K562 (cell line): ENCODE measurements around the gene PPP1R13L. TPM values are rescaled to one million over a fixed set of nuclear protein-coding genes. Genes with fewer than 3 reads are reported as not detected.
A peak's percentile ranks its signal among the peaks of the same experiment; 100 is the strongest.

Experiments
- BRD4 ChIP-seq: fragments of 200-600 bp; sonication (generic); IDR thresholded peaks from 2 replicates; pipeline ENCODE4 v1.6.1; 2017; ENCODE audit warnings: inconsistent platforms
- FOXP4 ChIP-seq: sonication (generic); formaldehyde crosslinking; IDR thresholded peaks from 2 replicates; pipeline ENCODE4 v1.8.0; 2022; ENCODE audit warnings: mild to moderate bottlenecking, missing genetic modification reagents, borderline replicate concordance
- HNRNPH1 ChIP-seq: fragments of 200-400 bp; formaldehyde crosslinking; optimal IDR thresholded peaks from 2 replicates; pipeline ENCODE3; 2017; ENCODE audit warnings: low read depth, mild to moderate bottlenecking, low read length, moderate library complexity
- KAT2B ChIP-seq: IDR thresholded peaks from one replicate; pipeline ENCODE4 v1.6.1; 2012; ENCODE audit warnings: low read depth, mild to moderate bottlenecking, control low read depth, inconsistent platforms, low read length, moderate library complexity
- MTA1 ChIP-seq: fragments of 450-650 bp; IDR thresholded peaks from 2 replicates; pipeline ENCODE4 v1.6.1; 2017; ENCODE audit warnings: borderline replicate concordance
- MYNN ChIP-seq, 2 experiments: sonication (generic); formaldehyde crosslinking in 1 of 2; IDR thresholded peaks; 2 replicates each; pipeline versions ENCODE4 v1.5.0 to v1.6.1; 2016 to 2020; ENCODE audit warnings: antibody characterized with exemption in 1 of 2, missing genetic modification reagents in 1 of 2
- SAFB2 ChIP-seq: fragments of 200-400 bp; formaldehyde crosslinking; IDR thresholded peaks from 2 replicates; pipeline ENCODE4 v1.6.1; 2018; ENCODE audit warnings: borderline replicate concordance, low read length, low read depth, moderate library complexity; ENCODE audit not compliant: severe bottlenecking
- SP1 ChIP-seq: sonication (generic); formaldehyde crosslinking; IDR thresholded peaks from 2 replicates; pipeline ENCODE4 v1.8.1; 2022; ENCODE audit warnings: mild to moderate bottlenecking, missing genetic modification reagents
- USF2 ChIP-seq: sonication (generic); formaldehyde crosslinking; IDR thresholded peaks from 2 replicates; pipeline ENCODE4 v1.5.0; 2020; ENCODE audit warnings: missing genetic modification reagents
- ZNF444 ChIP-seq: fragments of 250-450 bp; sonication (Bioruptor Pico); IDR thresholded peaks from 2 replicates; pipeline ENCODE4 v1.4.0; 2020; ENCODE audit warnings: mild to moderate bottlenecking, moderate library complexity
- ZNF561 ChIP-seq: fragments of 450-650 bp; formaldehyde crosslinking; conservative IDR thresholded peaks from 2 replicates; pipeline ENCODE4 v1.4.0; 2020; ENCODE audit warnings: mild to moderate bottlenecking, moderate library complexity
- polyA plus RNA-seq, 8 experiments: library from polyadenylated mRNA; depleted of rRNA in 4 of 8; stranded (reverse) in 5 of 8; unstranded in 3 of 8; fragments of >200 nt; fragmentation: Nextera tagmentation in 2 of 8; fragmentation: Illumina TruSeq in 1 of 8; extraction: Ambion mirVana in 2 of 8; extraction: Trizol in 1 of 8; gene quantifications; 2 replicates each; pipeline versions ENCODE4 v1.2.1 to v1.2.3, GENCODE V29; 2011 to 2014; ENCODE audit warnings: inconsistent platforms in 1 of 8, missing spikeins in 1 of 8
- total RNA-seq, 7 experiments: library from RNA; depleted of rRNA in 6 of 7; stranded (reverse); fragments of >200 nt in 6 of 7; fragmentation: Illumina TruSeq in 2 of 7; extraction: Trizol in 2 of 7; gene quantifications; 2 replicates each; pipeline versions ENCODE4 v1.2.1 to v1.2.3, GENCODE V29; 2011 to 2021; ENCODE audit warnings: low replicate concordance in 1 of 7
- TF ChIP-seq, protein P1 (sequence below): fragments of 450-650 bp; IDR thresholded peaks from 2 replicates; pipeline ENCODE4 v1.6.1; 2016; ENCODE audit warnings: antibody characterized with exemption
- TF ChIP-seq, protein P2 (sequence below): sonication (generic); formaldehyde crosslinking; IDR thresholded peaks from 2 replicates; pipeline ENCODE4 v1.8.1; 2022; ENCODE audit warnings: missing genetic modification reagents
- TF ChIP-seq, protein P3 (sequence below), 3 experiments: fragments of 200-800 bp in 1 of 3; fragments of 250-450 bp in 1 of 3; fragments of 450-650 bp in 1 of 3; sonication (Bioruptor Pico) in 1 of 3; sonication (Bioruptor generic) in 1 of 3; formaldehyde crosslinking in 1 of 3; IDR thresholded peaks; 2 replicates each; pipeline versions ENCODE4 v1.6.1 to v1.8.0; 2016 to 2022; ENCODE audit warnings: mild to moderate bottlenecking in 2 of 3, missing genetic modification characterization in 2 of 3, missing compliant biosample characterization in 1 of 3, moderate library complexity in 1 of 3

Gene PPP1R13L
- total and polyA plus RNA-seq, 9 of the 15 experiments (the other 6 are each of a cell fraction or from before 2014, with no cell fraction given) = 0.32 to 6.7 (median 2.0) TPM

DNA sequence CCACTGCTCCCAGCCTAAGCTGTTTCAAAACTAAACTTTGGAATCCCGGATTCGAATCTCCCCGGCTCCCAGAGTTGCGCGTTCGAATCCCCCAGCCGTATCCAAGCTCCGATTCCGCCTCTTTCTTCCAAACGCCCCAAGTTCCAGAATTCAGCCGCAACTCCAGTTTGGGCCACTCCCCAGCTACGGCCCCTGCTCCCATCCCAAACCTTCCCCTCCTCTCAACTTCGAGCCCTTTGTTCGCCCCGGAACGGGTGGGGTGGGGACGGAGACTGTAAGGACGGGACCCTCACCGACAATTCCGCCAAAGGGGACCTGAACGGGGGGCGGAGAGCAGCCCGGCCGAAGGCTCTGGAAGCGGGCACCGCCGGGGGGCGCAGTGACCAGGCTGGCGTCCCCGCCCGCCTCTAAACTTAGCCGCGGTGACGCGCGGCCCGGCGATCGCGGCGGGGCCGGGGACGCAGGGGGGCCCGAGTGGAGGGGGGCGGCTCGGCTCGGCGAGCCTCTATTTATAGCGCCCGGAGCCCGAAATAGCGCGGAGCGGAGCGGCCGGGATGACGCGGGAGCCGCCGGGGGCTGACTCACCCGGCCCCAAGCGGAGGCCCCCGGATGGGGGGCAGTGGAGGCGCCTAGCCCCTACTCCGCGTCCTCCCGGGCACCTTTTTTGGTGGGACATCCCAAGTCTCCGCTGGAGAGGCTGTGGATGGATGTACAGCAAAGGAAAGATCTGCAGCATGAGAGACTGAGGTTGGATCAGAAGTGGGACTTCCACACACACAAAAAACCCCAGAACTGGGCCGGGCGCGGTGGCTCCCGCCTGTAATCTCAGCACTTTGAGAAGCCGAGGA, 23.7 kb upstream of the PPP1R13L start (continued):
- TF ChIP-seq FOXP4 (CRISPR knock-in tag) (no peak), MTA1 (0 out of 2 replicates have a peak, but pooled peaks have one; percentile 40), ZNF444 (CRISPR knock-in tag) (no peak), ZNF561 (CRISPR knock-in tag) (no peak), SAFB2 (no peak), SP1 (peak; percentile 58; the same call in 1 of the 2 replicates), USF2 (no peak), KAT2B (no peak), HNRNPH1 (no peak), MYNN (IDR thresholded peaks at IDR 0.05) (0 out of 2 replicates have a peak, but pooled peaks have one; percentile 53), MYNN (CRISPR knock-in tag; IDR thresholded peaks at IDR 0.05) (no peak; the same call in 1 of the 2 replicates), BRD4 (peak; percentile 79)
- TF ChIP-seq, protein P1, sequence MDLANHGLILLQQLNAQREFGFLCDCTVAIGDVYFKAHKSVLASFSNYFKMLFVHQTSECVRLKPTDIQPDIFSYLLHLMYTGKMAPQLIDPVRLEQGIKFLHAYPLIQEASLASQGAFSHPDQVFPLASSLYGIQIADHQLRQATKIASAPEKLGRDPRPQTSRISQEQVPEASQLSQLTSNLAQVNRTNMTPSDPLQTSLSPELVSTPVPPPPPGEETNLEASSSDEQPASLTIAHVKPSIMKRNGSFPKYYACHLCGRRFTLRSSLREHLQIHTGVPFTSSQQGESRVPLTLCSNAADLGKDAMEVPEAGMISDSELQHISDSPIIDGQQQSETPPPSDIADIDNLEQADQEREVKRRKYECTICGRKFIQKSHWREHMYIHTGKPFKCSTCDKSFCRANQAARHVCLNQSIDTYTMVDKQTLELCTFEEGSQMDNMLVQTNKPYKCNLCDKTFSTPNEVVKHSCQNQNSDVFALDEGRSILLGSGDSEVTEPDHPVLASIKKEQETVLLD = no peak
- TF ChIP-seq, protein P2, sequence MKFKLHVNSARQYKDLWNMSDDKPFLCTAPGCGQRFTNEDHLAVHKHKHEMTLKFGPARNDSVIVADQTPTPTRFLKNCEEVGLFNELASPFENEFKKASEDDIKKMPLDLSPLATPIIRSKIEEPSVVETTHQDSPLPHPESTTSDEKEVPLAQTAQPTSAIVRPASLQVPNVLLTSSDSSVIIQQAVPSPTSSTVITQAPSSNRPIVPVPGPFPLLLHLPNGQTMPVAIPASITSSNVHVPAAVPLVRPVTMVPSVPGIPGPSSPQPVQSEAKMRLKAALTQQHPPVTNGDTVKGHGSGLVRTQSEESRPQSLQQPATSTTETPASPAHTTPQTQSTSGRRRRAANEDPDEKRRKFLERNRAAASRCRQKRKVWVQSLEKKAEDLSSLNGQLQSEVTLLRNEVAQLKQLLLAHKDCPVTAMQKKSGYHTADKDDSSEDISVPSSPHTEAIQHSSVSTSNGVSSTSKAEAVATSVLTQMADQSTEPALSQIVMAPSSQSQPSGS (CRISPR knock-in tag) = no peak
- TF ChIP-seq, protein P3, sequence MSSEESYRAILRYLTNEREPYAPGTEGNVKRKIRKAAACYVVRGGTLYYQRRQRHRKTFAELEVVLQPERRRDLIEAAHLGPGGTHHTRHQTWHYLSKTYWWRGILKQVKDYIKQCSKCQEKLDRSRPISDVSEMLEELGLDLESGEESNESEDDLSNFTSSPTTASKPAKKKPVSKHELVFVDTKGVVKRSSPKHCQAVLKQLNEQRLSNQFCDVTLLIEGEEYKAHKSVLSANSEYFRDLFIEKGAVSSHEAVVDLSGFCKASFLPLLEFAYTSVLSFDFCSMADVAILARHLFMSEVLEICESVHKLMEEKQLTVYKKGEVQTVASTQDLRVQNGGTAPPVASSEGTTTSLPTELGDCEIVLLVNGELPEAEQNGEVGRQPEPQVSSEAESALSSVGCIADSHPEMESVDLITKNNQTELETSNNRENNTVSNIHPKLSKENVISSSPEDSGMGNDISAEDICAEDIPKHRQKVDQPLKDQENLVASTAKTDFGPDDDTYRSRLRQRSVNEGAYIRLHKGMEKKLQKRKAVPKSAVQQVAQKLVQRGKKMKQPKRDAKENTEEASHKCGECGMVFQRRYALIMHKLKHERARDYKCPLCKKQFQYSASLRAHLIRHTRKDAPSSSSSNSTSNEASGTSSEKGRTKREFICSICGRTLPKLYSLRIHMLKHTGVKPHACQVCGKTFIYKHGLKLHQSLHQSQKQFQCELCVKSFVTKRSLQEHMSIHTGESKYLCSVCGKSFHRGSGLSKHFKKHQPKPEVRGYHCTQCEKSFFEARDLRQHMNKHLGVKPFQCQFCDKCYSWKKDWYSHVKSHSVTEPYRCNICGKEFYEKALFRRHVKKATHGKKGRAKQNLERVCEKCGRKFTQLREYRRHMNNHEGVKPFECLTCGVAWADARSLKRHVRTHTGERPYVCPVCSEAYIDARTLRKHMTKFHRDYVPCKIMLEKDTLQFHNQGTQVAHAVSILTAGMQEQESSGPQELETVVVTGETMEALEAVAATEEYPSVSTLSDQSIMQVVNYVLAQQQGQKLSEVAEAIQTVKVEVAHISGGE (CRISPR knock-in tag; IDR thresholded peaks at IDR 0.05) = 0 out of 6 replicates have a peak, but pooled peaks of 1 of the 3 experiments have one; percentile 28
